Ishikawa (cell line): Measurements from ENCODE around the gene ANKRD1.

ENCODE experiments used
- CREB1 ChIP-seq: IDR thresholded peaks from 2 replicates; pipeline ENCODE4 v1.6.1; 2012; ENCODE audit warnings: low read depth
- EP300 ChIP-seq: IDR thresholded peaks from 2 replicates; pipeline ENCODE4 v1.6.1; 2012; ENCODE audit warnings: borderline replicate concordance
- FOXM1 ChIP-seq: IDR thresholded peaks from 2 replicates; pipeline ENCODE4 v1.6.1; 2012; ENCODE audit warnings: low read depth, borderline replicate concordance
- MAX ChIP-seq: IDR thresholded peaks from 2 replicates; pipeline ENCODE4 v1.6.1; 2012
- NFIC ChIP-seq: IDR thresholded peaks from 2 replicates; pipeline ENCODE4 v1.6.1; 2012
- RAD21 ChIP-seq: IDR thresholded peaks from 2 replicates; pipeline ENCODE4 v1.6.1; 2012; ENCODE audit warnings: low read depth
- TAF1 ChIP-seq: IDR thresholded peaks from 2 replicates; pipeline ENCODE4 v1.6.1; 2012; ENCODE audit warnings: low read depth, mild to moderate bottlenecking
- TCF12 ChIP-seq: IDR thresholded peaks from 2 replicates; pipeline ENCODE4 v1.6.1; 2012; ENCODE audit warnings: low read depth
- TEAD4 ChIP-seq: IDR thresholded peaks from 2 replicates; pipeline ENCODE4 v1.6.1; 2012
- USF1 ChIP-seq: IDR thresholded peaks from 2 replicates; pipeline ENCODE4 v1.6.1; 2012
- YY1 ChIP-seq: IDR thresholded peaks from 2 replicates; pipeline ENCODE4 v1.6.1; 2012; ENCODE audit warnings: low read depth
- ZBTB7A ChIP-seq: IDR thresholded peaks from 2 replicates; pipeline ENCODE4 v1.6.1; 2012; ENCODE audit warnings: low read depth

ANKRD1 gene

GRCh38 chr10:90871279-90871765 is 49.6 kb downstream of the ANKRD1 start:
- TF ChIP-seq EP300 (no peak), RAD21 (0 out of 2 replicates have a peak, but pooled peaks have one; percentile 33), ZBTB7A (no peak), TAF1 (no peak), TEAD4 (no peak), NFIC (no peak), YY1 (peak; percentile 77), FOXM1 (no peak), TCF12 (no peak), USF1 (no peak), CREB1 (no peak)

- TF ChIP-seq NFIC (no peak), EP300 (no peak), MAX (no peak)
These were observed 54.8 kb downstream of the ANKRD1 start for GRCh38 chr10:90866050-90866598.

GRCh38 chr10:90865401-90865800 is 55.5 kb downstream of the ANKRD1 start:
- TF ChIP-seq TCF12 (no peak), RAD21 (no peak)

GRCh38 chr10:90862908-90863514 is 57.9 kb downstream of the ANKRD1 start:
- TF ChIP-seq RAD21 (peak; percentile 79), USF1 (no peak), CREB1 (no peak), NFIC (no peak), FOXM1 (no peak), TEAD4 (no peak), ZBTB7A (no peak), EP300 (no peak)
